GM21528 (cell line): ENCODE measurements around the gene LRP8.
"Not testable (repeated sequence)": the region's sequence is repeated elsewhere in the genome, so short reads cannot be mapped to it uniquely, and the experiment has no call there.

Source experiments
- ATAC-seq: cut with Tn5 transposase; IDR thresholded peaks from one replicate; pipeline ENCODE4 v1.9.1; 2021; ENCODE audit warnings: mild to moderate bottlenecking, moderate library complexity; ENCODE audit not compliant: unreplicated experiment, low FRiP score

Gene LRP8

GRCh38 chr1:53286955-53287354, 40.9 kb downstream of the LRP8 start:
- no peak for ATAC-seq

GRCh38 chr1:53285969-53286760, 41.7 kb downstream of the LRP8 start:
- ATAC-seq: no peak

GRCh38 chr1:53285546-53285945, 42.3 kb downstream of the LRP8 start:
- ATAC-seq: no peak

GRCh38 chr1:53284224-53285020, 43.4 kb downstream of the LRP8 start:
- no peak for ATAC-seq

- not testable (repeated sequence) for ATAC-seq
Observed at GRCh38 chr1:53283156-53283555, 44.7 kb downstream of the LRP8 start.

GRCh38 chr1:53281133-53281532, 46.7 kb downstream of the LRP8 start:
- ATAC-seq: no peak

GRCh38 chr1:53280496-53280895, 47.4 kb downstream of the LRP8 start:
- no peak for ATAC-seq

GRCh38 chr1:53279296-53280200, 48.3 kb downstream of the LRP8 start:
- ATAC-seq: no peak

GRCh38 chr1:53278298-53278725, 49.6 kb downstream of the LRP8 start:
- no peak for ATAC-seq

GRCh38 chr1:53277326-53277725, 50.5 kb downstream of the LRP8 start:
- ATAC-seq: no peak

GRCh38 chr1:53276902-53277281, 51.0 kb downstream of the LRP8 start:
- no peak for ATAC-seq

GRCh38 chr1:53276153-53276901, 51.5 kb downstream of the LRP8 start:
- no peak for ATAC-seq

- no peak for ATAC-seq
Observed at GRCh38 chr1:53275566-53275965, 52.3 kb downstream of the LRP8 start.

- ATAC-seq: no peak
Observed at GRCh38 chr1:53274541-53275185, 53.2 kb downstream of the LRP8 start.

GRCh38 chr1:53274026-53274425, 53.8 kb downstream of the LRP8 start:
- no peak for ATAC-seq

- no peak for ATAC-seq
Observed at GRCh38 chr1:53273526-53273925, 54.3 kb downstream of the LRP8 start.

- ATAC-seq: no peak
Observed at GRCh38 chr1:53272349-53272748, 55.5 kb downstream of the LRP8 start.

- no peak for ATAC-seq
Observed at GRCh38 chr1:53271446-53272090, 56.3 kb downstream of the LRP8 start.

- ATAC-seq: no peak
Observed at GRCh38 chr1:53270873-53271272, 57.0 kb downstream of the LRP8 start.
